GM23338 (cell line): Measurements from ENCODE around the gene LATS2. TPM values are rescaled to one million over a fixed set of nuclear protein-coding genes. Genes with fewer than 3 reads are reported as not detected.

Source experiments
- ATAC-seq: fragments of 200-7000 bp; cut with Tn5 transposase; 3 replicates; pipeline ENCODE4 v1.9.1; 2020
- DNase-seq: peaks from one replicate; pipeline ENCODE4 v3.0.0-alpha.2; 2015; ENCODE audit warnings: low spot score
- H2AFZ ChIP-seq: fragments of 200-600 bp; sonication (generic); 2 replicates; pipeline ENCODE4 v1.8.0; 2016; ENCODE audit warnings: antibody characterized with exemption, mild to moderate bottlenecking, moderate library complexity
- H3F3A ChIP-seq: fragments of 200-600 bp; sonication (generic); replicated peaks from 2 replicates; pipeline ENCODE4 v1.8.0; 2017; ENCODE audit warnings: antibody characterized with exemption, mixed run types, low read depth
- H3K27ac ChIP-seq: fragments of 200-600 bp; sonication (generic); 2 replicates; pipeline ENCODE4 v1.6.1; 2016; ENCODE audit warnings: low read depth
- H3K27me3 ChIP-seq: fragments of 200-600 bp; sonication (generic); 2 replicates; pipeline ENCODE4 v1.8.0; 2016; ENCODE audit warnings: mild to moderate bottlenecking, mixed run types, moderate library complexity; ENCODE audit not compliant: insufficient read depth
- H3K36me3 ChIP-seq: fragments of 200-600 bp; sonication (generic); 2 replicates; pipeline ENCODE4 v1.8.0; 2016; ENCODE audit warnings: mild to moderate bottlenecking; ENCODE audit not compliant: insufficient read depth
- H3K4me1 ChIP-seq: fragments of 200-600 bp; sonication (generic); 2 replicates; pipeline ENCODE4 v1.8.0; 2016; ENCODE audit warnings: mild to moderate bottlenecking, moderate library complexity; ENCODE audit not compliant: insufficient read depth
- H3K4me2 ChIP-seq: fragments of 200-600 bp; sonication (generic); 2 replicates; pipeline ENCODE4 v1.7.1; 2017; ENCODE audit warnings: mixed run types
- H3K4me3 ChIP-seq: fragments of 200-600 bp; sonication (generic); 2 replicates; pipeline ENCODE4 v1.6.1; 2016; ENCODE audit warnings: mixed run types
- H3K79me2 ChIP-seq: fragments of 200-600 bp; sonication (generic); replicated peaks from 2 replicates; pipeline ENCODE4 v1.8.0; 2017; ENCODE audit warnings: mild to moderate bottlenecking; ENCODE audit not compliant: insufficient read depth
- H3K9me2 ChIP-seq: fragments of 200-600 bp; sonication (generic); 2 replicates; pipeline ENCODE4 v1.8.0; 2017; ENCODE audit not compliant: insufficient read depth
- H4K20me1 ChIP-seq: fragments of 200-600 bp; sonication (generic); replicated peaks from 2 replicates; pipeline ENCODE4 v1.8.0; 2017; ENCODE audit warnings: mild to moderate bottlenecking; ENCODE audit not compliant: insufficient read depth
- H3K27ac Mint-ChIP-seq: 2 replicates; pipeline ENCODE4 v1.8.0; 2020; ENCODE audit warnings: inconsistent platforms, mild to moderate bottlenecking, moderate library complexity, mixed read lengths
- H3K27me3 Mint-ChIP-seq: 3 replicates; pipeline ENCODE4 v1.8.0; 2022; ENCODE audit warnings: low read depth, mild to moderate bottlenecking, moderate library complexity, mixed read lengths, inconsistent platforms; ENCODE audit not compliant: insufficient read depth, poor library complexity
- H3K36me3 Mint-ChIP-seq: 3 replicates; pipeline ENCODE4 v1.8.0; 2021; ENCODE audit warnings: low read depth, mild to moderate bottlenecking, inconsistent platforms, moderate library complexity, mixed read lengths
- H3K4me1 Mint-ChIP-seq: 3 replicates; pipeline ENCODE4 v1.8.0; 2020; ENCODE audit warnings: mild to moderate bottlenecking, inconsistent platforms, mixed read lengths
- H3K4me3 Mint-ChIP-seq: 3 replicates; pipeline ENCODE4 v1.8.0; 2021; ENCODE audit warnings: moderate library complexity, mild to moderate bottlenecking, inconsistent platforms, mixed read lengths
- H3K9me3 Mint-ChIP-seq: 3 replicates; pipeline ENCODE4 v1.8.0; 2020; ENCODE audit warnings: moderate library complexity, mild to moderate bottlenecking, inconsistent platforms, mixed read lengths
- CREB1 ChIP-seq: fragments of 250-450 bp; sonication (Bioruptor Pico); IDR thresholded peaks from 2 replicates; pipeline ENCODE4 v1.5.0; 2020; ENCODE audit warnings: low read depth, mild to moderate bottlenecking, moderate library complexity
- CTCF ChIP-seq, 2 experiments: fragments of 200-600 bp in 1 of 2; sonication (generic) in 1 of 2; conservative IDR thresholded peaks; 2 replicates each; pipeline versions ENCODE4 v1.5.1 to v1.6.1; 2016 to 2017; ENCODE audit warnings: antibody characterized with exemption in 2 of 2, low read depth in 2 of 2, mild to moderate bottlenecking in 2 of 2, moderate library complexity in 1 of 2
- ETS1 ChIP-seq: IDR thresholded peaks from 2 replicates; pipeline ENCODE4 v1.6.1; 2016; ENCODE audit warnings: antibody characterized with exemption
- EZH2 ChIP-seq: fragments of 200-600 bp; sonication (generic); IDR thresholded peaks from one replicate; pipeline ENCODE4 v1.8.0; 2017; ENCODE audit warnings: antibody characterized with exemption, mild to moderate bottlenecking, low read depth; ENCODE audit not compliant: unreplicated experiment
- EZH2phosphoT487 ChIP-seq: fragments of 200-600 bp; sonication (generic); IDR thresholded peaks from one replicate; pipeline ENCODE4 v1.8.1; 2018; ENCODE audit warnings: antibody characterized with exemption; ENCODE audit not compliant: unreplicated experiment
- JUNB ChIP-seq: IDR thresholded peaks from one replicate; pipeline ENCODE4 v1.6.1; 2016; ENCODE audit warnings: antibody characterized with exemption; ENCODE audit not compliant: unreplicated experiment
- NANOG ChIP-seq: IDR thresholded peaks from 2 replicates; pipeline ENCODE4 v1.6.1; 2016; ENCODE audit warnings: antibody characterized with exemption, borderline replicate concordance
- POLR2AphosphoS5 ChIP-seq: IDR thresholded peaks from 2 replicates; pipeline ENCODE4 v1.6.1; 2016; ENCODE audit warnings: antibody characterized with exemption, low read depth
- REST ChIP-seq: IDR thresholded peaks from one replicate; pipeline ENCODE4 v1.6.1; 2018; ENCODE audit warnings: antibody characterized with exemption; ENCODE audit not compliant: unreplicated experiment
- STAT1 ChIP-seq: IDR thresholded peaks from one replicate; pipeline ENCODE4 v1.6.1; 2016; ENCODE audit warnings: antibody characterized with exemption; ENCODE audit not compliant: unreplicated experiment
- ZNF114 ChIP-seq: fragments of 250-450 bp; sonication (Bioruptor Pico); IDR thresholded peaks from 2 replicates; pipeline ENCODE4 v1.5.0; 2020; ENCODE audit warnings: mild to moderate bottlenecking, moderate library complexity
- ZNF331 ChIP-seq: fragments of 250-450 bp; sonication (Bioruptor Pico); IDR thresholded peaks from 2 replicates; pipeline ENCODE4 v1.5.0; 2020; ENCODE audit warnings: low read depth, mild to moderate bottlenecking, moderate library complexity
- ZNF462 ChIP-seq: fragments of 250-450 bp; sonication (Bioruptor Pico); IDR thresholded peaks from 2 replicates; pipeline ENCODE4 v1.5.0; 2020; ENCODE audit warnings: mild to moderate bottlenecking, moderate library complexity
- polyA plus RNA-seq: library from polyadenylated mRNA; unstranded; fragments of >200 nt; fragmentation: Nextera tagmentation; extraction: Ambion mirVana; gene quantifications from 2 replicates; pipeline ENCODE4 v1.2.1, GENCODE V29; 2016
- total RNA-seq: library from RNA; depleted of rRNA; stranded (reverse); fragments of >200 nt; shearing (Covaris generic); gene quantifications from 2 replicates; pipeline ENCODE4 v1.2.3, GENCODE V29; 2014

The LATS2 gene
- total and polyA plus RNA-seq, 2 experiments from 2014 or later, result 10.5 to 25.4 TPM

GRCh38 chr13:20988909-20989655 lies 72.3 kb downstream of the LATS2 start:
- no peaks in the 10 kb centered on the region for H3K9me2 ChIP-seq
- no peak overlapping the region for H3K4me3 ChIP-seq
- TF ChIP-seq POLR2AphosphoS5, result no peak
- no peak for TF ChIP-seq ZNF462 (CRISPR knock-in tag)
- no peak for TF ChIP-seq CREB1 (CRISPR knock-in tag)
- no peak for TF ChIP-seq ZNF331 (CRISPR knock-in tag)
- no peak for TF ChIP-seq CTCF (conservative IDR thresholded peaks at IDR 0.05; ENCODE audit: low read depth in 2 of 2)
- TF ChIP-seq JUNB, result no peak
- no peak for TF ChIP-seq ZNF114 (CRISPR knock-in tag)
- TF ChIP-seq EZH2, result no peak
- TF ChIP-seq ETS1, result no peak
- TF ChIP-seq STAT1, result no peak
- TF ChIP-seq EZH2phosphoT487, result no peak
- TF ChIP-seq NANOG, result no peak
- no peak for TF ChIP-seq REST
- H3K27ac Mint-ChIP-seq, result no peak overlapping the region
- H3K27ac ChIP-seq, result no peak overlapping the region
- H3K4me1 Mint-ChIP-seq, result peaks cover 14% of the 10 kb centered on the region
- ATAC-seq (no peak), DNase-seq (no peak)
- no peaks in the 10 kb centered on the region for H3K27me3 Mint-ChIP-seq
- H3K79me2 ChIP-seq, result peaks cover 67% of the 10 kb centered on the region
- H3F3A ChIP-seq, result 0 out of 2 replicates have a peak, but pooled peaks cover 5% of the 10 kb centered on the region
- H3K4me3 Mint-ChIP-seq, result no peak overlapping the region
- H3K4me2 ChIP-seq, result no peak overlapping the region
- no peaks in the 10 kb centered on the region for H3K4me1 ChIP-seq
- H3K36me3 ChIP-seq, result 0 out of 2 replicates have a peak, but pooled peaks cover 11% of the 10 kb centered on the region
- H3K9me3 Mint-ChIP-seq, result no peaks in the 10 kb centered on the region
- peaks cover 49% of the 10 kb centered on the region for H3K36me3 Mint-ChIP-seq
- H3K27me3 ChIP-seq, result no peaks in the 10 kb centered on the region
- no peak overlapping the region for H2AFZ ChIP-seq
- peaks cover 11% of the 10 kb centered on the region for H4K20me1 ChIP-seq
